PC-9 (cell line): ENCODE measurements around the gene FNDC3B. TPM values are rescaled to one million over a fixed set of nuclear protein-coding genes. Genes with fewer than 3 reads are reported as not detected.

Experiments
- BruUV-seq: library from RNA; stranded (reverse); fragments of 400-500 nt; replicated peaks from 2 replicates; lab custom pipeline; 2021; lab: Mats Ljungman, UMichigan
- CTCF ChIA-PET: fragments of 300-600 bp; sonication (Branson Sonifier 250); formaldehyde crosslinking; loops from one replicate; lab custom pipeline; 2022; ENCODE audit warnings: antibody characterized with exemption; lab: Charles Lee
- POLR2A ChIA-PET: fragments of 300-600 bp; sonication (Branson Sonifier 250); formaldehyde crosslinking; loops from one replicate; lab custom pipeline; 2022; ENCODE audit warnings: antibody characterized with exemption; ENCODE audit not compliant: unreplicated experiment; lab: Charles Lee
- DNase-seq, 2 experiments: peaks; one replicate each; pipeline versions ENCODE4 v3.0.0 to v3.0.0-alpha.2; 2015 to 2022; ENCODE audit warnings: mixed read lengths in 1 of 2
- H2AFZ ChIP-seq: fragments of 200-600 bp; sonication (generic); 2 replicates; pipeline ENCODE4 v1.8.1; 2017; ENCODE audit warnings: antibody characterized with exemption
- H3F3A ChIP-seq: fragments of 200-600 bp; sonication (generic); 2 replicates; pipeline ENCODE4 v1.8.1; 2017; ENCODE audit warnings: antibody characterized with exemption, mild to moderate bottlenecking, low read depth; ENCODE audit not compliant: insufficient read depth
- H3K27ac ChIP-seq: fragments of 200-600 bp; sonication (generic); 2 replicates; pipeline ENCODE4 v1.6.1; 2016; ENCODE audit warnings: mixed run types
- H3K27me3 ChIP-seq: fragments of 200-600 bp; sonication (generic); 2 replicates; pipeline ENCODE4 v1.6.1; 2016; ENCODE audit warnings: low read depth, mixed run types; ENCODE audit not compliant: insufficient read depth
- H3K36me3 ChIP-seq: fragments of 200-600 bp; sonication (generic); 2 replicates; pipeline ENCODE4 v1.6.1; 2016; ENCODE audit warnings: low read depth, mixed run types
- H3K4me1 ChIP-seq: fragments of 200-600 bp; sonication (generic); replicated peaks from 2 replicates; pipeline ENCODE4 v1.6.1; 2016; ENCODE audit warnings: mixed run types; ENCODE audit not compliant: insufficient read depth
- H3K4me2 ChIP-seq: fragments of 200-600 bp; sonication (generic); 2 replicates; pipeline ENCODE4 v1.6.1; 2017; ENCODE audit warnings: mixed run types
- H3K4me3 ChIP-seq: fragments of 200-600 bp; sonication (generic); 2 replicates; pipeline ENCODE4 v1.6.1; 2016; ENCODE audit warnings: mixed run types
- H3K79me2 ChIP-seq: fragments of 200-600 bp; sonication (generic); 2 replicates; pipeline ENCODE4 v1.6.1; 2017; ENCODE audit warnings: low read depth, mixed run types
- H3K9me2 ChIP-seq: fragments of 200-600 bp; sonication (generic); 2 replicates; pipeline ENCODE4 v1.8.1; 2017; ENCODE audit warnings: mild to moderate bottlenecking; ENCODE audit not compliant: insufficient read depth
- H3K9me3 ChIP-seq: fragments of 200-600 bp; sonication (generic); 2 replicates; pipeline ENCODE4 v1.8.1; 2016; ENCODE audit warnings: low read depth; ENCODE audit not compliant: insufficient read depth
- H4K20me1 ChIP-seq: fragments of 200-600 bp; sonication (generic); 2 replicates; pipeline ENCODE4 v1.8.1; 2017; ENCODE audit not compliant: insufficient read depth
- EZH2 ChIP-seq: fragments of 200-600 bp; sonication (generic); IDR thresholded peaks from 2 replicates; pipeline ENCODE4 v1.8.0; 2017; ENCODE audit warnings: antibody characterized with exemption, low read depth
- intact Hi-C: fragments of 100-400 bp; cut with micrococcal nuclease; formaldehyde crosslinking; loops from one replicate; pipeline ENCODE4 v1.10.0; 2022; ENCODE audit not compliant: unreplicated experiment
- total RNA-seq: library from RNA; stranded (reverse); gene quantifications from 2 replicates; pipeline ENCODE4 v1.2.3, GENCODE V29; 2021
- TF ChIP-seq, protein P1 (sequence below): fragments of 200-600 bp; sonication (generic); conservative IDR thresholded peaks from 2 replicates; pipeline ENCODE4 v1.6.1; 2017; ENCODE audit warnings: mixed run types, antibody characterized with exemption, mild to moderate bottlenecking, moderate library complexity

FNDC3B gene
- total RNA-seq, 1 experiment from 2014 or later, result 106 TPM

DNA sequence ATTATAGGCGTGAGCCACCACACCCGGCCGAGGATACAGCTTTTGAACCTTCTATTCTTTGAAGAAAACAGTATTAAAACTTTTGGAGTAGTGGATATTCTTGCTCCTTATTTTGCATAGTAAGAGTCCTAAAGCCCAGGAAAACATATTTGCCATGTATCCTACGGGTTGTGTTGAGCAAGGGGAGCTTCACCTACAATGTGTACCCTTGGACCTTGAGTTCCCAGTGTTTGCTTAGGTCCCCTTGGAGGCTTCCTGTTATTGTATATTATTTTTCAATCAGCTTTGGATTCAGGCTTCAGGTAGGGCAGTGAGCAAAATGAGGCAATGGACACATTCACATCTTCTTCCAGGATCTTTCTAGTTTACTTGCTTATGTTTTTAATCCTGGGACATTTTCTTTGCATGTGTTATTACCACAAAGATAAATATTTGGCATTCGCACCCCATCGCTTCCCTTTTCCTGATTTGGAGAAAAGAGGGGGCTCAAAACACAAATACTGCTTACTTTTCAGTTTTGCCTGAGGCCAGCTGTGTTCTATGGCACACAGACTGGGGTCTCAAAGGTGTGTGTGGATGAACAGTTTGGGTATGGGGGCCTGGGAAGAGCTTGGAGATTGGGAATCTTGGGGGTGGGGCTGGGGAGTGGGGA lies 88.7 kb downstream of the FNDC3B start:
- intact Hi-C loops, result loop anchor here (2.0 kb wide), 1 partner anchor 41 kb away; no protein-coding TSS in a partner anchor
- Histone ChIP-seq H3K79me2 (peaks cover 93% of the 10 kb centered on the region), H3F3A (peaks cover 93% of the 10 kb centered on the region), H2AFZ (no peak overlapping the region), H3K4me3 (no peak overlapping the region), H3K27ac (peak overlapping the region; percentile 78), H3K9me2 (no peaks in the 10 kb centered on the region), H3K36me3 (peaks cover 68% of the 10 kb centered on the region), H3K4me2 (peak overlapping the region; percentile 45), H3K27me3 (no peaks in the 10 kb centered on the region), H4K20me1 (peaks cover 23% of the 10 kb centered on the region; the same call in 1 of the 2 replicates), H3K9me3 (peaks cover 4% of the 10 kb centered on the region; the same call in 1 of the 2 replicates), H3K4me1 (peaks cover 95% of the 10 kb centered on the region)
- DNase-seq, result no peak
- no peak for TF ChIP-seq EZH2
- TF ChIP-seq, protein P1, sequence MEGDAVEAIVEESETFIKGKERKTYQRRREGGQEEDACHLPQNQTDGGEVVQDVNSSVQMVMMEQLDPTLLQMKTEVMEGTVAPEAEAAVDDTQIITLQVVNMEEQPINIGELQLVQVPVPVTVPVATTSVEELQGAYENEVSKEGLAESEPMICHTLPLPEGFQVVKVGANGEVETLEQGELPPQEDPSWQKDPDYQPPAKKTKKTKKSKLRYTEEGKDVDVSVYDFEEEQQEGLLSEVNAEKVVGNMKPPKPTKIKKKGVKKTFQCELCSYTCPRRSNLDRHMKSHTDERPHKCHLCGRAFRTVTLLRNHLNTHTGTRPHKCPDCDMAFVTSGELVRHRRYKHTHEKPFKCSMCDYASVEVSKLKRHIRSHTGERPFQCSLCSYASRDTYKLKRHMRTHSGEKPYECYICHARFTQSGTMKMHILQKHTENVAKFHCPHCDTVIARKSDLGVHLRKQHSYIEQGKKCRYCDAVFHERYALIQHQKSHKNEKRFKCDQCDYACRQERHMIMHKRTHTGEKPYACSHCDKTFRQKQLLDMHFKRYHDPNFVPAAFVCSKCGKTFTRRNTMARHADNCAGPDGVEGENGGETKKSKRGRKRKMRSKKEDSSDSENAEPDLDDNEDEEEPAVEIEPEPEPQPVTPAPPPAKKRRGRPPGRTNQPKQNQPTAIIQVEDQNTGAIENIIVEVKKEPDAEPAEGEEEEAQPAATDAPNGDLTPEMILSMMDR, result no peak
- ChIA-PET POLR2A (interaction anchor here (0.6 kb wide), 1 partner anchor 146 kb away, joined by 3 read pairs; no protein-coding TSS in a partner anchor), CTCF (no interaction called here)
- no TSS peak for BruUV-seq

DNA sequence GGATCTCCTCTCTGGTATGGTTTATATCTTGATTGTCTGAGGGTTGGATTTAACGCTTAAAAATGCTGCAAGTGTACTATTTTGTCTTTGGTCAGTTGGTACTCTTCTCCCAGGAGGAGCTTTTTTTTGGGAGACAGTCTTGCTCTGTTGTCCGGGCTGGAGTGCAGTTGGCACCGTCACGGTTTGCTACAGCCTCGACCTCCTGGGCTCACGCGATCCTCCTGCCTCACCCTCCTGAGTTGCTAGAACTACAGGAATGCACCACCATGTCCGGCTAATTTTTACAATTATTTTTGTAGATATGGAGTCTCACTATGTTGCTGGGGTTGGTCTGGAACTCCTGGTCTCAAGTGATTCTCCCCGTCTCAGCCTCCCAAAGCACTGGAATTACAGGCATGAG lies 89.5 kb downstream of the FNDC3B start:
- BruUV-seq, result no TSS peak
- Histone ChIP-seq H3K4me3 (no peak overlapping the region), H4K20me1 (peaks cover 20% of the 10 kb centered on the region; the same call in 1 of the 2 replicates), H3K4me2 (peak overlapping the region; percentile 45), H2AFZ (no peak overlapping the region), H3K9me2 (no peaks in the 10 kb centered on the region), H3K79me2 (peaks cover 94% of the 10 kb centered on the region), H3K4me1 (peaks cover 97% of the 10 kb centered on the region), H3K27ac (peak overlapping the region; percentile 78), H3K9me3 (no peaks in the 10 kb centered on the region), H3K27me3 (no peaks in the 10 kb centered on the region), H3F3A (peaks cover 96% of the 10 kb centered on the region), H3K36me3 (peaks cover 70% of the 10 kb centered on the region)
- TF ChIP-seq, protein P1, result no peak
- TF ChIP-seq EZH2, result no peak
- intact Hi-C loops, result loop anchor here (2.0 kb wide), 1 partner anchor 40 kb away; no protein-coding TSS in a partner anchor
- CTCF ChIA-PET, result no interaction called here
- no peak for DNase-seq
- POLR2A ChIA-PET, result no interaction called here

GRCh38 chr3:172129498-172129849 lies 90.1 kb downstream of the FNDC3B start:
- intact Hi-C loops, result loop anchor here (2.0 kb wide), 1 partner anchor 39 kb away; no protein-coding TSS in a partner anchor
- no TSS peak for BruUV-seq
- peak overlapping the region; percentile 45 for H3K4me2 ChIP-seq

More at GRCh38 chr3:172129498-172129849, 90.1 kb downstream of the FNDC3B start:
- H3K79me2 ChIP-seq, result peaks cover 94% of the 10 kb centered on the region
- POLR2A ChIA-PET, result interaction anchor here (0.6 to 0.7 kb wide), 2 partner anchors 10 to 150 kb away, joined by 5 to 7 read pairs; no protein-coding TSS in a partner anchor
- peaks cover 70% of the 10 kb centered on the region for H3K36me3 ChIP-seq
- H3F3A ChIP-seq, result peaks cover 96% of the 10 kb centered on the region
- peak overlapping the region; percentile 78 for H3K27ac ChIP-seq
- H3K4me1 ChIP-seq, result peaks cover 97% of the 10 kb centered on the region
- H3K27me3 ChIP-seq, result no peaks in the 10 kb centered on the region
- no peak overlapping the region for H2AFZ ChIP-seq
- no peak overlapping the region for H3K4me3 ChIP-seq
- H3K9me2 ChIP-seq, result no peaks in the 10 kb centered on the region
- H3K9me3 ChIP-seq, result no peaks in the 10 kb centered on the region
- DNase-seq, result no peak
- TF ChIP-seq, protein P1, result no peak
- no peak for TF ChIP-seq EZH2
- peaks cover 20% of the 10 kb centered on the region; the same call in 1 of the 2 replicates for H4K20me1 ChIP-seq
- CTCF ChIA-PET, result no interaction called here
